WTC11 (cell line): ENCODE results near the gene TMUB1. TPM values are rescaled to one million over a fixed set of nuclear protein-coding genes. Genes with fewer than 3 reads are reported as not detected.

Source experiments
- ATAC-seq: fragments of 200-7000 bp; cut with Tn5 transposase; 2 replicates; pipeline ENCODE4 v1.10.0; 2021; ENCODE audit warnings: mild to moderate bottlenecking, moderate library complexity
- CTCF ChIA-PET: fragments of 300-600 bp; sonication (Branson Sonifier 250); formaldehyde crosslinking; loops from one replicate; lab custom pipeline; 2021; ENCODE audit warnings: antibody characterized with exemption; lab: Charles Lee
- POLR2A ChIA-PET: fragments of 350-600 bp; sonication (Branson Sonifier 250); formaldehyde crosslinking; loops from one replicate; lab custom pipeline; 2021; ENCODE audit warnings: antibody characterized with exemption; lab: Charles Lee
- DNase-seq: peaks from one replicate; pipeline ENCODE4 v3.0.0; 2021; ENCODE audit warnings: low spot score
- H3K27ac Mint-ChIP-seq: 2 replicates; pipeline ENCODE4 v1.8.0; 2021; ENCODE audit warnings: mixed read lengths
- H3K27me3 Mint-ChIP-seq: 2 replicates; pipeline ENCODE4 v1.8.0; 2021; ENCODE audit warnings: low read depth, mild to moderate bottlenecking, moderate library complexity, mixed read lengths
- H3K36me3 Mint-ChIP-seq: 2 replicates; pipeline ENCODE4 v1.8.0; 2021; ENCODE audit warnings: mixed read lengths
- H3K4me1 Mint-ChIP-seq: 2 replicates; pipeline ENCODE4 v1.8.0; 2022; ENCODE audit warnings: mixed read lengths
- H3K4me3 Mint-ChIP-seq: 2 replicates; pipeline ENCODE4 v1.8.0; 2021; ENCODE audit warnings: mild to moderate bottlenecking, moderate library complexity, mixed read lengths
- H3K9me3 Mint-ChIP-seq: 2 replicates; pipeline ENCODE4 v1.8.0; 2021; ENCODE audit warnings: mixed read lengths
- AFF4 ChIP-seq: sonication (generic); formaldehyde crosslinking; IDR thresholded peaks from 2 replicates; pipeline ENCODE4 v1.8.1; 2023; ENCODE audit warnings: mild to moderate bottlenecking, missing genetic modification reagents, borderline replicate concordance
- CREM ChIP-seq: sonication (generic); formaldehyde crosslinking; IDR thresholded peaks from 2 replicates; pipeline ENCODE4 v1.8.1; 2022; ENCODE audit warnings: mild to moderate bottlenecking, missing genetic modification reagents, moderate library complexity
- E2F5 ChIP-seq: sonication (generic); formaldehyde crosslinking; IDR thresholded peaks from 2 replicates; pipeline ENCODE4 v1.8.1; 2022; ENCODE audit warnings: mild to moderate bottlenecking, moderate library complexity, missing genetic modification reagents
- FOXP1 ChIP-seq: sonication (generic); formaldehyde crosslinking; IDR thresholded peaks from 2 replicates; pipeline ENCODE4 v1.8.0; 2022; ENCODE audit warnings: missing genetic modification reagents, mild to moderate bottlenecking, moderate library complexity, borderline replicate concordance
- IRF1 ChIP-seq: sonication (generic); formaldehyde crosslinking; IDR thresholded peaks from 2 replicates; pipeline ENCODE4 v1.8.0; 2023; ENCODE audit warnings: missing genetic modification reagents
- MXD4 ChIP-seq: fragments of 250-450 bp; sonication (Bioruptor Pico); IDR thresholded peaks from 2 replicates; pipeline ENCODE4 v1.8.0; 2021; ENCODE audit warnings: mild to moderate bottlenecking, moderate library complexity, borderline replicate concordance
- RELA ChIP-seq: sonication (generic); formaldehyde crosslinking; IDR thresholded peaks from 2 replicates; pipeline ENCODE4 v1.8.1; 2022; ENCODE audit warnings: missing genetic modification reagents, mild to moderate bottlenecking, borderline replicate concordance
- SOX15 ChIP-seq: fragments of 250-450 bp; sonication (Bioruptor Pico); IDR thresholded peaks from 2 replicates; pipeline ENCODE4 v1.9.0; 2021; ENCODE audit warnings: mild to moderate bottlenecking
- ZMAT4 ChIP-seq: fragments of 250-450 bp; sonication (Bioruptor Pico); IDR thresholded peaks from 2 replicates; pipeline ENCODE4 v1.9.0; 2021; ENCODE audit warnings: mild to moderate bottlenecking
- ZNF263 ChIP-seq: sonication (generic); formaldehyde crosslinking; IDR thresholded peaks from 2 replicates; pipeline ENCODE4 v1.8.1; 2022; ENCODE audit warnings: low read depth, mild to moderate bottlenecking, moderate library complexity, missing genetic modification reagents
- ZNF281 ChIP-seq: sonication (generic); formaldehyde crosslinking; IDR thresholded peaks from 2 replicates; pipeline ENCODE4 v1.8.0; 2023; ENCODE audit warnings: mild to moderate bottlenecking, missing genetic modification reagents
- ZNF423 ChIP-seq: fragments of 250-450 bp; sonication (Bioruptor Pico); IDR thresholded peaks from 2 replicates; pipeline ENCODE4 v2.1.2; 2022; ENCODE audit warnings: mild to moderate bottlenecking, moderate library complexity
- ZSCAN18 ChIP-seq: fragments of 250-450 bp; sonication (Bioruptor Pico); IDR thresholded peaks from 2 replicates; pipeline ENCODE4 v2.1.2; 2022; ENCODE audit warnings: mild to moderate bottlenecking, moderate library complexity
- total RNA-seq: library from RNA; stranded (reverse); gene quantifications from 3 replicates; pipeline ENCODE4 v1.2.3, GENCODE V29; 2021

TMUB1 gene
- total RNA-seq, 1 experiment from 2014 or later, result 72.8 TPM

GRCh38 chr7:151060113-151060415, 23.2 kb downstream of the TMUB1 start:
- ATAC-seq (no peak), DNase-seq (peak; percentile 36)
- ChIA-PET POLR2A (no interaction called here), CTCF (interaction anchor here (0.8 to 3.5 kb wide), 6 partner anchors 9 to 51 kb away, joined by 3 to 12 read pairs (median 6); partner anchors contain the start of gene FASTK)
- TF ChIP-seq IRF1 (no peak), E2F5 (CRISPR knock-in tag) (no peak), SOX15 (CRISPR knock-in tag) (no peak), AFF4 (CRISPR knock-in tag) (no peak), ZSCAN18 (CRISPR knock-in tag) (no peak), RELA (CRISPR knock-in tag) (no peak), ZNF281 (no peak), CREM (CRISPR knock-in tag) (0 out of 2 replicates have a peak, but pooled peaks have one; percentile 39), ZMAT4 (CRISPR knock-in tag) (no peak), MXD4 (CRISPR knock-in tag) (no peak), ZNF263 (CRISPR knock-in tag) (0 out of 2 replicates have a peak, but pooled peaks have one; percentile 20)
- H3K9me3 Mint-ChIP-seq, result no peaks in the 10 kb centered on the region
- H3K4me1 Mint-ChIP-seq, result peaks cover 43% of the 10 kb centered on the region
- H3K27ac Mint-ChIP-seq, result no peak overlapping the region
- H3K36me3 Mint-ChIP-seq, result no peaks in the 10 kb centered on the region; the same call in 1 of the 2 replicates
- H3K4me3 Mint-ChIP-seq, result peak overlapping the region; percentile 83
- peaks cover 7% of the 10 kb centered on the region for H3K27me3 Mint-ChIP-seq

- H3K4me1 Mint-ChIP-seq, result peaks cover 43% of the 10 kb centered on the region
Observed at GRCh38 chr7:151059367-151060112, 23.8 kb downstream of the TMUB1 start, which contains the start of gene SLC4A2. SLC4A2 (plus strand) TSS chr7:151059589; CDS start chr7:151061988, 2,399 bp downstream.

More at GRCh38 chr7:151059367-151060112, 23.8 kb downstream of the TMUB1 start, which contains the start of gene SLC4A2:
- ChIA-PET POLR2A (interaction anchor here (1.1 kb wide), 1 partner anchor 21 kb away, joined by 3 read pairs; the partner anchor contains the start of gene FASTK), CTCF (interaction anchor here (1.0 to 3.5 kb wide), 8 partner anchors 8 to 97 kb away, joined by 3 to 12 read pairs (median 6); partner anchors contain the start of gene FASTK)
- H3K27ac Mint-ChIP-seq, result peak within 1 kb of the TSS; percentile 93
- DNase-seq, result peak; percentile 76
- 0 out of 2 replicates have a peak, but pooled peaks have one; percentile 16 for TF ChIP-seq FOXP1 (CRISPR knock-in tag)
- no peak for TF ChIP-seq ZSCAN18 (CRISPR knock-in tag)
- TF ChIP-seq ZNF423, result no peak
- no peaks in the 10 kb centered on the region for H3K9me3 Mint-ChIP-seq
- H3K27me3 Mint-ChIP-seq, result peaks cover 7% of the 10 kb centered on the region
- no peak for ATAC-seq
- no peaks in the 10 kb centered on the region; the same call in 1 of the 2 replicates for H3K36me3 Mint-ChIP-seq
- H3K4me3 Mint-ChIP-seq, result peak within 1 kb of the TSS; percentile 98
